Mesenteric fat pad (tissue), 1 donor: ENCODE data around the gene ZGLP1. TPM values are rescaled to one million over a fixed set of nuclear protein-coding genes. Genes with fewer than 3 reads are reported as not detected.
"Not testable (repeated sequence)": the region's sequence is repeated elsewhere in the genome, so short reads cannot be mapped to it uniquely, and the experiment has no call there.

Source experiments
- DNase-seq: peaks from one replicate; pipeline ENCODE4 v3.0.0-alpha.2; 2020; ENCODE audit warnings: low spot score
- total RNA-seq: library from RNA; stranded (reverse); fragmentation: NEBNext Ultra II Directional; extraction: Animal tissue kit (Norgen Biotek cat#: 25700); gene quantifications from one replicate; pipeline ENCODE4 v1.2.1, GENCODE V29; 2021
- donor health status: DM: yes; HTN: yes; CAD: no.

Gene ZGLP1
- total RNA-seq, 1 donor from 2014 or later: 0.55 TPM

GRCh38 chr19:10283301-10284064 lies 26.1 kb downstream of the ZGLP1 start:
- no peak for DNase-seq

- DNase-seq: not testable (repeated sequence)
Observed at GRCh38 chr19:10282043-10282442, 27.6 kb downstream of the ZGLP1 start.

- no peak for DNase-seq
Observed at GRCh38 chr19:10279737-10280442, 29.7 kb downstream of the ZGLP1 start.

DNA sequence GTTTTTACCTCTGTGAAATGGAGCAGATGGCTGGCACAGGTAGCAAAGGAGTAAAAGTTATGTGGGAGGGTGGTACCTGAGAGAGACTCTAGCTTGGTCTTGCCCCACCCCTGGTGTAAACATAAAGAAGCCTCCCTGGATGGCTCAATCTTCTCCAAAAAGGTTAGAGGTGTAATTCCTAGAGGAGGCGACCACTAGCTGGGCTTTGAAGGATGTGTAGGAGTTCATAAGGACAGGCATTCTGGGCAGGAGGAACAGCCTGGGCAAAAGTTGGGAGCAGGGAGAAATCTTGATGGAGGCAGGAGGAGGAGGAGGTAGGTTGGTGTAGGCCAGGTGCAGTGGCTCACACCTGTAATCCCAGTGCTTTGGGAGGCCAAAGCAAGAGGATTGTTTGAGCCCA lies 30.7 kb downstream of the ZGLP1 start:
- no peak for DNase-seq

GRCh38 chr19:10277795-10278589 lies 31.6 kb downstream of the ZGLP1 start:
- DNase-seq: no peak

GRCh38 chr19:10274589-10274988 lies 35.0 kb downstream of the ZGLP1 start:
- no peak for DNase-seq

GRCh38 chr19:10271543-10272086 lies 38.0 kb downstream of the ZGLP1 start:
- no peak for DNase-seq

DNA sequence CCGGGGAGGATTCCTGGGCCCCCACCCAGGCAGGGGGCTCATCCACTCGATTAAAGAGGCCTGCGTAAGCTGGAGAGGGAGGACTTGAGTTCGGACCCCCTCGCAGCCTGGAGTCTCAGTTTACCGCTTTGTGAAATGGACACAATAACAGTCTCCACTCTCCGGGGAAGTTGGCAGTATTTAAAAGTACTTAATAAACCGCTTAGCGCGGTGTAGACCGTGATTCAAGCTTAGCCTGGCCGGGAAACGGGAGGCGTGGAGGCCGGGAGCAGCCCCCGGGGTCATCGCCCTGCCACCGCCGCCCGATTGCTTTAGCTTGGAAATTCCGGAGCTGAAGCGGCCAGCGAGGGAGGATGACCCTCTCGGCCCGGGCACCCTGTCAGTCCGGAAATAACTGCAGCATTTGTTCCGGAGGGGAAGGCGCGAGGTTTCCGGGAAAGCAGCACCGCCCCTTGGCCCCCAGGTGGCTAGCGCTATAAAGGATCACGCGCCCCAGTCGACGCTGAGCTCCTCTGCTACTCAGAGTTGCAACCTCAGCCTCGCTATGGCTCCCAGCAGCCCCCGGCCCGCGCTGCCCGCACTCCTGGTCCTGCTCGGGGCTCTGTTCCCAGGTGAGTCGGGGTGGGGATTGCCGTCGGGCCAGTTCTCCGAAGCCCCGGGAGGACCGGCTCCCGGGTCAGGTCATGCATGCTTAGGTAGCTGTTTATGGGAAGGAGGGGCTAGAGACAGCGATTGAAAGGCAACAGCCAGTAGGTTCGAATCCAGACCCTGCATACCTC lies 38.8 kb downstream of the ZGLP1 start, which contains the start of gene ICAM1:
TSS of gene ICAM1 (plus strand) at position 505 of the 779 bp plus-strand sequence. CDS start at position 545, 40 bp downstream.
- DNase-seq: peak; percentile 96

- DNase-seq: peak; percentile 94
Observed at GRCh38 chr19:10270180-10270615, 39.4 kb downstream of the ZGLP1 start.

DNA sequence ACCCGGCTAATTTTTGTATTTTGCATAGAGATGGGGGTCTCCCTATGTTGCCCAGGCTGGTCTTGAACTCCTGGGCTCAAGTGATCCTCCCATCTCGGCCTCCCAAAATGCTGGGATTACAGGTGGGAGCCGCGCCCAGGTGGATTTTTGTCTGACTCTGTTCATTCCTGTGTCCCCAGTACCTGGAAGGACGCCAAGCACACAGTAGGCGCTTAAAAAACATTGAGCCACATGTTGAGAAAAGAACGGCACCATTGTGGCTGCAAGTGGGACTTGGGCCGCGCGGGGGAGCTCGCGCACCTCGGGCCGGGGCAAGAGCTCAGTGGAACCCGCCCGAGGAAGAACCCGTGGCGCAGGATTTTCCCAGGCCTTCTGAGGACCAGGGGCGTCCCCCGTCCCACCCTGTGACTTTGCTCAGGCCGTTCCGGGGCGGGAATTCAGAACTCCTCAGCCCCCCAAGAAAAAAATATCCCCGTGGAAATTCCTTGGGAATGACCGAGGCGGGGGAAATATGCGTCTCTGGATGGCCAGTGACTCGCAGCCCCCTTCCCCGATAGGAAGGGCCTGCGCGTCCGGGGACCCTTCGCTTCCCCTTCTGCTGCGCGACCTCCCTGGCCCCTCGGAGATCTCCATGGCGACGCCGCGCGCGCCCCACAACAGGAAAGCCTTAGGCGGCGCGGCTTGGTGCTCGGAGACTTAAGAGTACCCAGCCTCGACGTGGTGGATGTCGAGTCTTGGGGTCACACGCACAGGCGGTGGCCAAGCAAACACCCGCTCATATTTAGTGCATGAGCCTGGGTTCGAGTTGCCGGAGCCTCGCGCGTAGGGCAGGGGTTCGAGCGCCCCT lies 40.1 kb downstream of the ZGLP1 start:
- peak; percentile 95 for DNase-seq

DNA sequence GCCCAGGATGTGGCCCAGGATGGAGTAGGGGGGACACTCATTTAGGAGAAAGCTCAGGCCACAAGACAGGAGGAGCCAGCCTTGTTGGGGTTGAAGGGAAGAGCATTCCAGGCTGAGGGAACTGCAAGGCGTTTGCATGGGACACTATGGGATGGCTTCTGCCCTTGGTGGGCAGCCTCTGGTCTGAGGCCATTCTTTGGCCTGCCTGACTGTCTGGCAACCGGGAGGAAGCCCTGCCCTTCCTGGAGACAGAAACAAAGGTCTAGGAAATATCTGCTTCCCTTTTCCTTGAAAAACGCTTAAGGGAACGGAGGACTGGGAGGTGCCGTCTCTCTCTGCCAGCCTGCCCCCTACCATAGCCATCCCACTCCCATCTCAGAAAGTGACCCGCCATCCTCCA lies 41.5 kb downstream of the ZGLP1 start:
- DNase-seq: no peak

DNA sequence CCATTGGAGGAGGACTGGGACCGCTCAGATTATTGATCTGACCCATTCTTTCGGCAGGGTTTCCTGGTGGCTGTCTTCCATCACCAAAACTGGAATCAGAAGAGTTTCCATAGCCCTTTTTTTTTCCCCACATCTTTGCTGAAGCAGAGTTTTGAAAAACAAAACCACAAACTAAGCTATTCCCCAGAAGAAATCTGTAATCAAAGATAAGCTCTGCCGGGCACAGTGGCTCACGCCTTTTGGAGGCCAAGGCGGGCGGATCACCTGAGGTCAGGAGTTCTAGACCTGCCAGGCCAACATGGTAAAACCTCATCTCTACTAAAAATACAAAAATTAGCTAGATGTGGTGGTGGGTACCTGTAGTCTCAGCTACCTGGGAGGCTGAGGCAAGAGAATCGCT lies 42.9 kb downstream of the ZGLP1 start:
- DNase-seq: no peak

GRCh38 chr19:10262771-10263170 lies 46.8 kb downstream of the ZGLP1 start:
- DNase-seq: no peak

- DNase-seq: no peak
Observed at GRCh38 chr19:10260141-10260584, 49.5 kb downstream of the ZGLP1 start.

GRCh38 chr19:10259162-10259905 lies 50.3 kb downstream of the ZGLP1 start:
- DNase-seq: no peak

- DNase-seq: no peak
Observed at GRCh38 chr19:10258080-10258710, 51.4 kb downstream of the ZGLP1 start.

GRCh38 chr19:10256970-10257615 lies 52.5 kb downstream of the ZGLP1 start:
- DNase-seq: no peak

- DNase-seq: no peak
Observed at GRCh38 chr19:10256551-10256950, 53.1 kb downstream of the ZGLP1 start.
